Progenitor cell of endocrine pancreas (in vitro differentiated cells): Measurements from ENCODE around the gene MAB21L4. TPM values are rescaled to one million over a fixed set of nuclear protein-coding genes. Genes with fewer than 3 reads are reported as not detected.

Experiments
- DNase-seq: peaks from one replicate; pipeline ENCODE4 v3.0.0; 2021; ENCODE audit warnings: low spot score; ENCODE audit not compliant: unreplicated experiment
- H3K27ac Mint-ChIP-seq: 2 replicates; pipeline ENCODE4 v1.8.0; 2021; ENCODE audit warnings: mild to moderate bottlenecking, moderate library complexity, mixed read lengths
- H3K27me3 Mint-ChIP-seq: 2 replicates; pipeline ENCODE4 v1.8.0; 2021; ENCODE audit warnings: mixed read lengths
- H3K36me3 Mint-ChIP-seq: 2 replicates; pipeline ENCODE4 v1.8.0; 2022; ENCODE audit warnings: mixed read lengths; ENCODE audit not compliant: insufficient read depth
- H3K4me1 Mint-ChIP-seq: 2 replicates; pipeline ENCODE4 v1.8.0; 2021; ENCODE audit warnings: low read depth, mixed read lengths
- H3K4me3 Mint-ChIP-seq: 2 replicates; pipeline ENCODE4 v1.8.0; 2021; ENCODE audit warnings: low read depth, mild to moderate bottlenecking, moderate library complexity, mixed read lengths
- H3K9me3 Mint-ChIP-seq: 2 replicates; pipeline ENCODE4 v1.8.0; 2021; ENCODE audit warnings: low read depth, mixed read lengths
- CTCF ChIP-seq: fragments of 200-600 bp; sonication (generic); IDR thresholded peaks from one replicate; pipeline ENCODE4 v1.5.0; 2021; ENCODE audit warnings: antibody characterized with exemption, mild to moderate bottlenecking; ENCODE audit not compliant: unreplicated experiment
- total RNA-seq: library from RNA; stranded (reverse); gene quantifications from 2 replicates; pipeline ENCODE4 v1.2.1, GENCODE V29; 2021

Gene MAB21L4
- total RNA-seq, 1 donor from 2014 or later = 9.7 TPM

DNA sequence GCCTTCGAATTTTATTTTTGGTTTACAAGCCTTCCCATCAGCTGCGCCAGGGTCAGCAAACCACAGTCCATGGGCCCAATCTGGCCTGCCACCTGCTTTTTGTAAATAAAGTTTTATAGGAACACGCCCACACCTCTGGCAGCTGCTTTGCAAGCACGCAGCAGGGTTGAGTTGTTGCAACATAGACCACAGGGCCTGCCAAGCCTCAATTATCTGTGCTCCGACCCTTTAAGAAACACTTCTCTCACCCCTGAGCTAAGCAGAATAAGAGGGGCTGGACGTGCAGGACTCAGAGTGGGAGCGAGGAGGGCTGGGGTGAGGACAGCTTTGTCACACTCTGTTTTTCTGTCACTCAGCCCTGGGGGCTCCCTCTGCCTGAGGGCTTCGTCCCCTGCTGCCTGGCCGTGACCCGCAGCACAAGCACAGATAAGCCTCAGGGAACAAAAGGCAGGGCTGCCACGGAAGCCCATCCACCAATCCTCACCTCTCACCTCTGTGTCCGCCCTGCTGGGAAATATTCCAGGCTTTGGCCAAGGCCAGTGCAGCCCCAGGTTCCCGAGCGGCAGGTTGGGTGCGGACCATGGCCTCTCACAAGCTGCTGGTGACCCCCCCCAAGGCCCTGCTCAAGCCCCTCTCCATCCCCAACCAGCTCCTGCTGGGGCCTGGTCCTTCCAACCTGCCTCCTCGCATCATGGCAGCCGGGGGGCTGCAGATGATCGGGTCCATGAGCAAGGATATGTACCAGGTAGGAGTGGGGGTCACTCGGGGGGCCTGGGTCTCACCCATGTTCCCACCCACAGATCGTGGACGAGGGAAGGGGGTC lies 27.5 kb downstream of the MAB21L4 start, which contains the start of gene AGXT:
AGXT (plus strand) TSS at position 539 of the 823 bp plus-strand sequence; CDS start at position 581, 42 bp downstream.
- TF ChIP-seq CTCF = no peak
- Mint-ChIP-seq H3K27me3 (peaks cover 15% of the 10 kb centered on the region), H3K36me3 (no peaks in the 10 kb centered on the region), H3K27ac (no peak within 1 kb of the TSS), H3K4me3 (no peak within 1 kb of the TSS), H3K4me1 (peaks cover 10% of the 10 kb centered on the region), H3K9me3 (no peaks in the 10 kb centered on the region)
- DNase-seq = no peak

DNA sequence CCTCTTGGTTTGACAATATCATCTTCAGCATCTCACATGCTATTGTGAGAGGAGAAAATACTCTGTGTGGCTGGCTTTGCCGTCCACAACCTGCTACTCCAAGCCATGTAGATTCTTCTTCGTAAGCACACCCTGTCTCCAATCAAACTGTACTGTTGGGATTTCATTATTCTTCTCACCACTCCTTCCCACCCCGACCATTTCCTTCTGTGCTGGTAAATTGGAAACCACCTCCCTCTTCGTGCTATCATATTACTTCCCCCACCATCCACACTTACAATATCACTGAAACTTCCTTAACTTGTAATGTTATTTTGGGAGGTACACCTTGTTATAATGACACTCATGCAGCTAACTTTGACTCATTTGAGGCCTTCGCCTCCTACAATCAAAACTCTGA lies 30.6 kb downstream of the MAB21L4 start:
- Mint-ChIP-seq H3K4me1 (peaks cover 13% of the 10 kb centered on the region), H3K27ac (no peak overlapping the region), H3K4me3 (no peak overlapping the region), H3K27me3 (peaks cover 23% of the 10 kb centered on the region), H3K36me3 (no peaks in the 10 kb centered on the region), H3K9me3 (no peaks in the 10 kb centered on the region)
- DNase-seq = no peak
- no peak for TF ChIP-seq CTCF

DNA sequence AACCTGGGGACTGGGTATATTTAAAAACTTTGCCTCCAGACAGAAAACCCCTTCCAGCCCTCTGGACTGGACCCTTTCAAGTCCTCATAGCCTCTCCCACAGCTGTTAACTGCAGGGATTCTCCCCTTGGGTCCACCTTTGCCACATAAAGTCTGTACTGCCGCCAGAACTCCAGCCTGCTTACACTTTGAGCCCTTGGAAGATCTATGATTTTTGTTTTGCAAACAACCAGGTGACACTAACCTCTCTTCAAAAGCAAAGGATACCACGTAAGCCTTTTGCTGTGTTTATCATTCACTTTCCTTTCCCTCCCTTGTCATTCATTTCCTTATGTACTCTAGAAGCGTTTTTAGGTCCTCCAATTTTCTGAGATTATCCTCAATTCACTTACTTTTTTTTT lies 31.5 kb downstream of the MAB21L4 start:
- H3K36me3 Mint-ChIP-seq = no peaks in the 10 kb centered on the region
- no peak for DNase-seq
- H3K4me1 Mint-ChIP-seq = peaks cover 11% of the 10 kb centered on the region
- H3K4me3 Mint-ChIP-seq = no peak overlapping the region
- H3K27ac Mint-ChIP-seq = no peak overlapping the region
- H3K9me3 Mint-ChIP-seq = no peaks in the 10 kb centered on the region
- no peak for TF ChIP-seq CTCF
- H3K27me3 Mint-ChIP-seq = peaks cover 25% of the 10 kb centered on the region

DNA sequence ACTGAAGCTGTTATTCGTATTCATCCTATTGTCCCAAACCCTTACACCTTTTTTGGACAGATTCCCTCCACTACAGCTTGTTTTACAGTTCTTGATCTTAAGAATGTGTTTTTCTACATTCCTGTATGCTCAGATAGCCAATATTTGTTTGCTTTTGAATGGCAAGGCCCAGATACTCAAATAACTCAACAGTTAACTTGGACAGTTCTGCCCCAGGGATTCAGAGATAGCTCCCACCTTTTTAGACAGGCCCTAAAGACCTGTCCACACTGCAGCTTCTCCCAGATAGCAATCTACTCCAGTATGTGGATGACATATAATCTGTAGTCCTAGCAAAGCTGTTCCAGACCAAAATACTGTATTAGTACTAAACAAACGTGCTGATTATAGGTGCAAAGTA lies 34.4 kb downstream of the MAB21L4 start:
- DNase-seq = no peak
- H3K27ac Mint-ChIP-seq = no peak overlapping the region
- no peaks in the 10 kb centered on the region for H3K36me3 Mint-ChIP-seq
- H3K4me3 Mint-ChIP-seq = no peak overlapping the region
- TF ChIP-seq CTCF = no peak
- peaks cover 27% of the 10 kb centered on the region for H3K27me3 Mint-ChIP-seq
- H3K4me1 Mint-ChIP-seq = peaks cover 7% of the 10 kb centered on the region
- no peaks in the 10 kb centered on the region for H3K9me3 Mint-ChIP-seq

DNA sequence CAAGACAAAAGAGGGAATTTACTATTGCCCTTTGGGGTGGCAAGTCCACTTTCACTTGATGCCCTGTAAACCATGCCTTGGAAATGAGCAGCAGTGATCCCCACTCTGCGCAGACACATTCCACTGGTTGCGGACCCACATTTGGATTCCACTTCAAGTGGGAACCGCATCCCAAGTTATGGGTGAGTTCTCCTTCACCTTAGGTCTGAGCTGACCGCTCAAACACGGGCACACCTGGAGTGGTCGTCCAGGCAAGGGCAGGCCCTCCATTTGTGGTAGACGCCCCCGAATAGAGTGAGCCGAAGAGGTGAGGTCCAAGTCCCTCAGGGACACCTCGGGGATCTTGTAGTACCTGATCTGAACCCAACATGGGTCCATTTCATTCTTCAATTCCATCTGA lies 37.1 kb downstream of the MAB21L4 start:
- no peak for DNase-seq
- Mint-ChIP-seq H3K27me3 (peaks cover 15% of the 10 kb centered on the region), H3K4me1 (peaks cover 7% of the 10 kb centered on the region), H3K4me3 (no peak overlapping the region), H3K9me3 (peaks cover 4% of the 10 kb centered on the region), H3K27ac (no peak overlapping the region), H3K36me3 (no peaks in the 10 kb centered on the region)
- TF ChIP-seq CTCF = no peak
